H1 (cell line): ENCODE results near the gene FAM120B. TPM values are rescaled to one million over a fixed set of nuclear protein-coding genes. Genes with fewer than 3 reads are reported as not detected.

Experiments used
- CTCF ChIA-PET: fragments of 300-600 bp; sonication (Branson Sonifier 250); formaldehyde crosslinking; loops from one replicate; lab custom pipeline; 2021; ENCODE audit not compliant: partially characterized antibody; lab: Charles Lee
- POLR2A ChIA-PET: fragments of 300-600 bp; sonication (Branson Sonifier 250); formaldehyde crosslinking; loops from one replicate; lab custom pipeline; 2021; ENCODE audit warnings: inconsistent platforms; ENCODE audit not compliant: partially characterized antibody; lab: Charles Lee
- DNase-seq, 2 experiments: peaks; one replicate each; pipeline versions ENCODE4 v3.0.0 to v3.0.0-alpha.2; 2010 to 2022; ENCODE audit warnings: low spot score in 2 of 2, low read depth in 1 of 2, mixed read lengths in 1 of 2
- FAIRE-seq: peaks from 2 replicates; lab custom pipeline; 2011; peaks lifted over from hg19 to GRCh38; lab: Jason Lieb, UNC
- H2AFZ ChIP-seq: 2 replicates; pipeline ENCODE4 v1.8.1; 2012; ENCODE audit warnings: low read length, inconsistent platforms
- H2AK5ac ChIP-seq: 2 replicates; pipeline ENCODE4 v1.6.1; 2013; ENCODE audit warnings: low read depth, low read length
- H2BK120ac ChIP-seq: replicated peaks from 2 replicates; pipeline ENCODE3; 2013; ENCODE audit warnings: low read depth, low read length, inconsistent platforms
- H2BK12ac ChIP-seq: 2 replicates; pipeline ENCODE4 v1.6.1; 2013; ENCODE audit warnings: low read depth, low read length
- H2BK15ac ChIP-seq: 2 replicates; pipeline ENCODE4 v1.6.1; 2013; ENCODE audit warnings: low read length
- H2BK20ac ChIP-seq: 2 replicates; pipeline ENCODE4 v1.6.1; 2013; ENCODE audit warnings: low read length
- H2BK5ac ChIP-seq: 2 replicates; pipeline ENCODE4 v1.6.1; 2013; ENCODE audit warnings: low read depth, low read length
- H3K14ac ChIP-seq: 2 replicates; pipeline ENCODE4 v1.6.1; 2013; ENCODE audit warnings: inconsistent platforms; ENCODE audit not compliant: insufficient read length
- H3K18ac ChIP-seq: 2 replicates; pipeline ENCODE4 v1.6.1; 2013; ENCODE audit warnings: low read length; ENCODE audit errors: extremely low read depth
- H3K23ac ChIP-seq: 2 replicates; pipeline ENCODE4 v1.6.1; 2013; ENCODE audit warnings: inconsistent platforms; ENCODE audit not compliant: insufficient read length
- H3K23me2 ChIP-seq: 2 replicates; pipeline ENCODE4 v1.6.1; 2013; ENCODE audit warnings: low read depth, low read length
- H3K27ac ChIP-seq: 2 replicates; pipeline ENCODE4 v1.6.1; 2011; ENCODE audit warnings: low read depth, low read length, inconsistent platforms
- H3K27me3 ChIP-seq, 4 experiments: replicated peaks in 1 of 4; 1 replicate in 1 of 4; 2 replicates in 3 of 4; pipeline versions ENCODE4 v1.6.1 to v1.8.1; 2011 to 2013; ENCODE audit warnings: low read length in 3 of 4, mild to moderate bottlenecking in 3 of 4, inconsistent platforms in 2 of 4, mixed read lengths in 2 of 4, moderate library complexity in 1 of 4; ENCODE audit not compliant: control insufficient read depth in 3 of 4, insufficient read depth in 3 of 4; ENCODE audit errors: extremely low read depth in 1 of 4
- H3K36me3 ChIP-seq, 4 experiments: 2 replicates each; pipeline versions ENCODE4 v1.6.1 to v1.8.1; 2011 to 2013; ENCODE audit warnings: mild to moderate bottlenecking in 4 of 4, low read length in 3 of 4, moderate library complexity in 2 of 4, control low read depth in 1 of 4, inconsistent platforms in 1 of 4; ENCODE audit not compliant: insufficient read depth in 4 of 4, control insufficient read depth in 2 of 4
- H3K4ac ChIP-seq: replicated peaks from 2 replicates; pipeline ENCODE3; 2013; ENCODE audit warnings: low read length, low read depth, mixed read lengths, inconsistent platforms; ENCODE audit not compliant: insufficient read length
- H3K4me1 ChIP-seq, 4 experiments: replicated peaks in 1 of 4; 1 replicate in 1 of 4; 2 replicates in 3 of 4; pipeline versions ENCODE4 v1.6.1 to v1.8.1; 2011 to 2013; ENCODE audit warnings: low read length in 3 of 4, inconsistent platforms in 2 of 4, mixed read lengths in 1 of 4; ENCODE audit not compliant: insufficient read depth in 4 of 4, control insufficient read depth in 3 of 4
- H3K4me2 ChIP-seq, 2 experiments: 2 replicates each; pipeline versions ENCODE4 v1.6.1 to v1.8.1; 2011 to 2013; ENCODE audit warnings: low read depth in 2 of 2, low read length in 2 of 2, control low read depth in 1 of 2, inconsistent platforms in 1 of 2, mild to moderate bottlenecking in 1 of 2; ENCODE audit not compliant: insufficient read depth in 1 of 2
- H3K4me3 ChIP-seq, 4 experiments: fragments of 200-600, 300-600 bp in 1 of 4; sonication (generic), shearing (Covaris generic), sonication (Bioruptor Twin) in 1 of 4; 2 replicates each; pipeline versions ENCODE4 v1.5.1 to v1.8.1; 2011 to 2016; ENCODE audit warnings: low read length in 4 of 4, low read depth in 3 of 4, control low read depth in 2 of 4, inconsistent platforms in 2 of 4, mild to moderate bottlenecking in 2 of 4, mixed read lengths in 1 of 4, moderate library complexity in 1 of 4; ENCODE audit not compliant: insufficient read depth in 2 of 4; ENCODE audit errors: extremely low read depth in 1 of 4
- H3K56ac ChIP-seq: replicated peaks from 2 replicates; pipeline ENCODE3; 2013; ENCODE audit warnings: low read depth, mild to moderate bottlenecking, mixed read lengths, low read length, inconsistent platforms; ENCODE audit not compliant: insufficient read length
- H3K79me1 ChIP-seq: 2 replicates; pipeline ENCODE4 v1.6.1; 2013; ENCODE audit warnings: low read depth, low read length, control low read depth
- H3K79me2 ChIP-seq, 2 experiments: 2 replicates each; pipeline versions ENCODE4 v1.6.1 to v1.8.1; 2012 to 2013; ENCODE audit warnings: low read length in 2 of 2, mild to moderate bottlenecking in 2 of 2, inconsistent platforms in 1 of 2; ENCODE audit not compliant: insufficient read depth in 2 of 2, control insufficient read depth in 1 of 2
- H3K9ac ChIP-seq, 4 experiments: replicated peaks in 1 of 4; 1 replicate in 1 of 4; 2 replicates in 3 of 4; pipeline versions ENCODE4 v1.6.1 to v1.8.1; 2011 to 2013; ENCODE audit warnings: low read depth in 3 of 4, low read length in 3 of 4, control low read depth in 2 of 4, mild to moderate bottlenecking in 2 of 4, moderate library complexity in 2 of 4, inconsistent platforms in 1 of 4; ENCODE audit errors: extremely low read depth in 1 of 4
- H3K9me3 ChIP-seq, 2 experiments: 2 replicates each; pipeline versions ENCODE4 v1.6.1 to v1.8.1; 2012 to 2013; ENCODE audit warnings: mild to moderate bottlenecking in 2 of 2, moderate library complexity in 2 of 2, control low read depth in 1 of 2, inconsistent platforms in 1 of 2, low read depth in 1 of 2, low read length in 1 of 2, mixed read lengths in 1 of 2; ENCODE audit not compliant: insufficient read depth in 2 of 2
- H4K20me1 ChIP-seq, 2 experiments: replicated peaks in 1 of 2; 2 replicates each; pipeline versions ENCODE3 to v1.8.1; 2011 to 2013; ENCODE audit warnings: inconsistent platforms in 2 of 2, low read length in 2 of 2, mild to moderate bottlenecking in 1 of 2; ENCODE audit not compliant: insufficient read depth in 2 of 2, control insufficient read depth in 1 of 2
- H4K5ac ChIP-seq: 2 replicates; pipeline ENCODE4 v1.6.1; 2013; ENCODE audit warnings: low read length, low read depth, mixed read lengths, inconsistent platforms; ENCODE audit not compliant: insufficient read length
- H4K8ac ChIP-seq: 2 replicates; pipeline ENCODE4 v1.8.0; 2013; ENCODE audit warnings: mild to moderate bottlenecking, moderate library complexity, low read length, inconsistent platforms; ENCODE audit not compliant: insufficient read depth; ENCODE audit errors: extremely low read depth
- H4K91ac ChIP-seq: replicated peaks from 2 replicates; pipeline ENCODE3; 2013; ENCODE audit warnings: low read length, mixed read lengths, inconsistent platforms; ENCODE audit not compliant: insufficient read length
- FOSL1 ChIP-seq: IDR thresholded peaks from 2 replicates; pipeline ENCODE4 v1.6.1; 2011; ENCODE audit warnings: mild to moderate bottlenecking, low read depth, low read length, moderate library complexity; ENCODE audit not compliant: insufficient read depth
- HDAC2 ChIP-seq, 2 experiments: fragments of 300-600 bp in 1 of 2; sonication (generic) in 1 of 2; IDR thresholded peaks; 2 replicates each; pipeline ENCODE4 v1.6.1; 2011 to 2012; ENCODE audit warnings: low read depth in 2 of 2, low read length in 2 of 2, mild to moderate bottlenecking in 2 of 2, moderate library complexity in 2 of 2, borderline replicate concordance in 1 of 2, inconsistent platforms in 1 of 2
- NRF1 ChIP-seq: IDR thresholded peaks from 2 replicates; pipeline ENCODE4 v1.6.1; 2011; ENCODE audit warnings: mild to moderate bottlenecking, low read depth, low read length, improper control_type of control experiment
- RBBP5 ChIP-seq: IDR thresholded peaks from 2 replicates; pipeline ENCODE4 v1.7.1; 2012; ENCODE audit warnings: low read depth, mild to moderate bottlenecking, inconsistent platforms, low read length, moderate library complexity, borderline replicate concordance
- SP1 ChIP-seq: IDR thresholded peaks from 2 replicates; pipeline ENCODE4 v1.6.1; 2011; ENCODE audit warnings: low read depth, low read length
- WGBS, 2 experiments: shearing (Covaris generic) in 1 of 2; methylation state at CpG; one replicate each; pipeline versions ENCODE4 v1.1.6 to v1.1.7; 2013 to 2015; ENCODE audit warnings: low lambda C conversion rate in 2 of 2, mixed read lengths in 2 of 2, inconsistent platforms in 1 of 2, low coverage in 1 of 2, missing lambda C conversion rate in 1 of 2; ENCODE audit not compliant: insufficient replicate concordance in 2 of 2, insufficient coverage in 1 of 2, insufficient read length in 1 of 2; ENCODE audit errors: extremely low coverage in 1 of 2, missing lambda C conversion rate in 1 of 2; 5-methylcytosine and 5-hydroxymethylcytosine counted together
- polyA plus RNA-seq, 7 experiments: library from polyadenylated mRNA; depleted of rRNA in 3 of 7; stranded (reverse) in 5 of 7; unstranded in 2 of 7; fragments of >200 nt in 5 of 7; fragments of 200-250 nt in 2 of 7; gene quantifications; 1 replicate in 5 of 7; 2 replicates in 1 of 7; 4 replicates in 1 of 7; pipeline versions ENCODE4 v1.2.1 to v1.2.3, GENCODE V29; 2011 to 2013; ENCODE audit warnings: missing spikeins in 2 of 7, mixed read lengths in 2 of 7
- total RNA-seq: library from RNA; stranded (reverse); fragmentation: NEBNext Ultra II Directional; extraction: Animal tissue kit (Norgen Biotek cat#: 25700); gene quantifications from 2 replicates; pipeline ENCODE4 v1.2.1, GENCODE V29; 2021

Gene FAM120B
- total and polyA plus RNA-seq, 2 of the 8 experiments (the other 6 are each of a cell fraction or from before 2014, with no cell fraction given), result 5.1 to 12.5 TPM

GRCh38 chr6:170346649-170347048, 40.1 kb downstream of the FAM120B start:
- H4K5ac ChIP-seq, result no peak overlapping the region
- no peak overlapping the region for H2BK5ac ChIP-seq
- H4K91ac ChIP-seq, result no peak overlapping the region
- FAIRE-seq (no peak), DNase-seq (no peak)
- no peaks in the 10 kb centered on the region for H3K79me2 ChIP-seq
- H2BK20ac ChIP-seq, result no peak overlapping the region
- H4K20me1 ChIP-seq, result no peaks in the 10 kb centered on the region
- H3K23me2 ChIP-seq, result no peaks in the 10 kb centered on the region
- no peak overlapping the region for H3K23ac ChIP-seq
- ChIA-PET CTCF (interaction anchor here (0.7 to 0.8 kb wide), 2 partner anchors 44 to 177 kb away, joined by 3 read pairs; no protein-coding TSS in a partner anchor), POLR2A (no interaction called here)
- no peaks in the 10 kb centered on the region for H3K79me1 ChIP-seq
- H3K36me3 ChIP-seq, result peaks cover 0 to 9% (median 0%) of the 10 kb centered on the region in 4 experiments; a peak in 5 of 8 replicates
- TF ChIP-seq RBBP5, result no peak
- no peak for TF ChIP-seq NRF1
- no peak for TF ChIP-seq SP1
- TF ChIP-seq HDAC2 (IDR thresholded peaks at IDR 0.05; ENCODE audit: borderline replicate concordance in 1 of 2, low read depth in 2 of 2, low read length in 2 of 2), result no peak
- no peak for TF ChIP-seq FOSL1
- H3K18ac ChIP-seq, result no peak overlapping the region
- H2BK12ac ChIP-seq, result no peak overlapping the region
- no peak overlapping the region for H3K56ac ChIP-seq
- H3K4ac ChIP-seq, result no peak overlapping the region
- H3K4me2 ChIP-seq, result no peak overlapping the region
- no peak overlapping the region for H2AK5ac ChIP-seq
- H3K27ac ChIP-seq, result no peak overlapping the region
- peaks cover 0 to 5% of the 10 kb centered on the region in 2 experiments; a peak in 1 of 4 replicates for H3K9me3 ChIP-seq
- H4K8ac ChIP-seq, result no peak overlapping the region
- H2BK15ac ChIP-seq, result no peak overlapping the region
- H3K4me3 ChIP-seq, result no peak overlapping the region
- 97% methylated on average over 2 of the region's 2 CpGs; no CpG with 5 or more reads in 1 of the 2 experiments for WGBS, 2 experiments
- H3K27me3 ChIP-seq, result no peaks in the 10 kb centered on the region
- H3K9ac ChIP-seq, result no peak overlapping the region
- H3K4me1 ChIP-seq, result peaks cover 0 to 4% (median 0%) of the 10 kb centered on the region in 4 experiments; a peak in 2 of 7 replicates
- H3K14ac ChIP-seq, result no peak overlapping the region
- H2BK120ac ChIP-seq, result no peak overlapping the region
- no peak overlapping the region for H2AFZ ChIP-seq
